HepG2 (cell line): ENCODE measurements around the gene HNRNPM. TPM values are rescaled to one million over a fixed set of nuclear protein-coding genes. Genes with fewer than 3 reads are reported as not detected.

Experiments
- AGO1 ChIP-seq: fragments of 200-400 bp; formaldehyde crosslinking; IDR thresholded peaks from 2 replicates; pipeline ENCODE4 v1.6.1; 2017; ENCODE audit warnings: mild to moderate bottlenecking, low read depth, low read length, moderate library complexity; ENCODE audit not compliant: poor library complexity, severe bottlenecking
- ARNT ChIP-seq: fragments of 450-650 bp; IDR thresholded peaks from 2 replicates; pipeline ENCODE4 v1.6.1; 2017
- ASH2L ChIP-seq: fragments of 300-600, 200-600 bp; sonication (generic); IDR thresholded peaks from 2 replicates; pipeline ENCODE4 v1.7.0; 2017; ENCODE audit warnings: low read depth, mild to moderate bottlenecking, moderate library complexity, mixed read lengths, low read length; ENCODE audit not compliant: insufficient read length
- FOXJ3 ChIP-seq: sonication (generic); formaldehyde crosslinking; IDR thresholded peaks from 2 replicates; pipeline ENCODE4 v1.4.0; 2020; ENCODE audit warnings: missing genetic modification reagents, mild to moderate bottlenecking, borderline replicate concordance
- FOXP1 ChIP-seq, 2 experiments: fragments of 450-650 bp in 1 of 2; IDR thresholded peaks; 2 replicates each; pipeline ENCODE4 v1.6.1; 2017 to 2018; ENCODE audit warnings: antibody characterized with exemption in 1 of 2
- KAT8 ChIP-seq: IDR thresholded peaks from 2 replicates; pipeline ENCODE4 v1.6.1; 2016; ENCODE audit warnings: missing genetic modification reagents, missing compliant biosample characterization
- KLF15 ChIP-seq: sonication (generic); formaldehyde crosslinking; IDR thresholded peaks from 2 replicates; pipeline ENCODE4 v1.8.1; 2023; ENCODE audit warnings: borderline replicate concordance, mild to moderate bottlenecking, inconsistent platforms, missing genetic modification reagents, mixed read lengths
- PAF1 ChIP-seq: IDR thresholded peaks from 2 replicates; pipeline ENCODE4 v1.6.1; 2016; ENCODE audit warnings: missing genetic modification reagents, missing compliant biosample characterization
- PCBP1 ChIP-seq: fragments of 200-400 bp; formaldehyde crosslinking; IDR thresholded peaks from 2 replicates; pipeline ENCODE4 v1.6.1; 2017; ENCODE audit warnings: mild to moderate bottlenecking, low read depth, low read length, borderline replicate concordance
- RBM22 ChIP-seq: fragments of 200-400 bp; formaldehyde crosslinking; optimal IDR thresholded peaks from 2 replicates; pipeline ENCODE3; 2017; ENCODE audit warnings: mild to moderate bottlenecking, low read length, moderate library complexity
- SRSF1 ChIP-seq: fragments of 200-400 bp; formaldehyde crosslinking; optimal IDR thresholded peaks from 2 replicates; pipeline ENCODE3; 2017; ENCODE audit warnings: mild to moderate bottlenecking, low read depth, low read length, moderate library complexity
- ZNF331 ChIP-seq: sonication (generic); formaldehyde crosslinking; IDR thresholded peaks from 2 replicates; pipeline ENCODE4 v1.4.0; 2020; ENCODE audit warnings: missing genetic modification reagents
- ZNF557 ChIP-seq: sonication (generic); formaldehyde crosslinking; IDR thresholded peaks from 2 replicates; pipeline ENCODE4 v1.4.0; 2020; ENCODE audit warnings: missing genetic modification reagents
- ZNF567 ChIP-seq: sonication (generic); formaldehyde crosslinking; IDR thresholded peaks from 2 replicates; pipeline ENCODE4 v1.8.1; 2023; ENCODE audit warnings: mild to moderate bottlenecking, missing genetic modification reagents, borderline replicate concordance
- ZNF614 ChIP-seq: IDR thresholded peaks from 2 replicates; pipeline ENCODE4 v1.6.1; 2018; ENCODE audit warnings: missing biosample characterization, missing genetic modification reagents, inconsistent platforms, borderline replicate concordance
- ZNF629 ChIP-seq: sonication (generic); formaldehyde crosslinking; conservative IDR thresholded peaks from 2 replicates; pipeline ENCODE4 v1.5.0; 2020; ENCODE audit warnings: missing genetic modification reagents
- ZNF720 ChIP-seq: sonication (generic); formaldehyde crosslinking; IDR thresholded peaks from 2 replicates; pipeline ENCODE4 v1.4.0; 2020; ENCODE audit warnings: missing genetic modification reagents
- ZNF747 ChIP-seq: sonication (generic); formaldehyde crosslinking; IDR thresholded peaks from 2 replicates; pipeline ENCODE4 v1.8.1; 2023; ENCODE audit warnings: missing genetic modification reagents, mild to moderate bottlenecking, borderline replicate concordance
- ZNF766 ChIP-seq: sonication (generic); formaldehyde crosslinking; IDR thresholded peaks from 2 replicates; pipeline ENCODE4 v1.5.0; 2020; ENCODE audit warnings: missing genetic modification reagents, borderline replicate concordance
- ZNF839 ChIP-seq: sonication (generic); formaldehyde crosslinking; IDR thresholded peaks from 2 replicates; pipeline ENCODE4 v1.4.0; 2020; ENCODE audit warnings: missing genetic modification reagents, mild to moderate bottlenecking, borderline replicate concordance
- ZNF841 ChIP-seq: sonication (generic); formaldehyde crosslinking; IDR thresholded peaks from 2 replicates; pipeline ENCODE4 v1.8.1; 2023; ENCODE audit warnings: missing genetic modification reagents, borderline replicate concordance
- polyA plus RNA-seq, 8 experiments: library from polyadenylated mRNA; depleted of rRNA in 3 of 8; stranded (reverse) in 7 of 8; unstranded in 1 of 8; fragments of >200 nt; fragmentation: Illumina TruSeq in 4 of 8; extraction: Trizol in 4 of 8; gene quantifications; 2 replicates each; pipeline versions ENCODE4 v1.2.1 to v1.2.3, GENCODE V29; 2011 to 2016; ENCODE audit warnings: low read depth in 4 of 8, missing spikeins in 1 of 8, mixed read lengths in 1 of 8; ENCODE audit not compliant: insufficient read depth in 1 of 8
- total RNA-seq, 5 experiments: library from RNA; depleted of rRNA; stranded (reverse); fragments of >200 nt; fragmentation: Illumina TruSeq; extraction: Trizol; gene quantifications; 2 replicates each; pipeline ENCODE4 v1.2.3, GENCODE V29; 2016; ENCODE audit warnings: low read depth in 1 of 5
- TF ChIP-seq, protein P1 (sequence below), 2 experiments: sonication (generic) in 1 of 2; formaldehyde crosslinking in 1 of 2; IDR thresholded peaks; 2 replicates each; pipeline versions ENCODE4 v1.5.1 to v1.6.1; 2011 to 2020; ENCODE audit warnings: borderline replicate concordance in 1 of 2, low read depth in 1 of 2, low read length in 1 of 2, mild to moderate bottlenecking in 1 of 2, missing genetic modification reagents in 1 of 2, moderate library complexity in 1 of 2
- TF ChIP-seq, protein P2 (sequence below): sonication (generic); formaldehyde crosslinking; IDR thresholded peaks from 2 replicates; pipeline ENCODE4 v1.5.0; 2020; ENCODE audit warnings: mild to moderate bottlenecking, missing genetic modification reagents
- TF ChIP-seq, protein P3 (sequence below): fragments of 450-650 bp; IDR thresholded peaks from 2 replicates; pipeline ENCODE4 v1.6.1; 2016

HNRNPM gene
- total and polyA plus RNA-seq, 2 of the 13 experiments (the other 11 are each of a cell fraction or from before 2014, with no cell fraction given): 56.7 to 102 TPM

DNA sequence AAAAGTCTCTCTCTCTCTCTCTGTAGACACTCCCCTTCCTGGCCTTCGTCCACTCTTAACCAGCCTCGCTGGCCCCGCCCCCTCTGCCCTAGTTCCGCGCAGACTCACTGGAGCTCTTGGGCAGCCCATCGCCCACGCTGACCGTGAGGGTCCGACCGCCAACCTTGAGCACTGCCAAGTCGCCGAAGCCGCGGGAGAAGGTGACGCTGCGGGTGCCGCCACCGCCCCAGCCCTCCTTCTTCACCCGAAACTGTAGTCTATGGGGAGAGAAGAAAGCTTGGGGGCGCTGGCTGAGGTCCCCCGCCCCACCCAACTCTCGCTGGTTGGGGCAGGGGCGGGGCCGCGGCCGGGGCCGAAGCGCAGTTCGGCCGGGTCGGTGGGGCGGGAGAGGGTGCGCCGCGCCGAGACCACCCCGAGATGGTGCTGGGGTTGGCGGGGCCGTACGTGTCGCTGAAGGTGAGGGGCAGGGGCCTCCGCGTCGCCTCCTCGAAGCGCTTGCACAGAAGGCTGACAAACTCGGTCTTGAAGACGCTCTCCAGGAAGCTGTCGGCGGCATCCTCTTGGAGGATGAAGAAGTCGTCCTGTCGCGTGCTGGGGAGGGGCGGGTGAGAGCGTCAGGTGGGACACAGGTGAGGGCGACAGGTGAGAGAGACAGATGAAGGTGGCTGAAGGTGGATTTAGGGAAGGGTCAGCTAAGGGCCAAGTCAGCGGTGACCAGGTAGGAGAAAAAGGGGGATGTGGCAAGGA lies 81.7 kb downstream of the HNRNPM start (continued):
- TF ChIP-seq AGO1: no peak
- no peak for TF ChIP-seq ZNF766 (CRISPR knock-in tag)
- TF ChIP-seq ZNF629: no peak
- no peak for TF ChIP-seq ZNF557
- TF ChIP-seq, protein P1, sequence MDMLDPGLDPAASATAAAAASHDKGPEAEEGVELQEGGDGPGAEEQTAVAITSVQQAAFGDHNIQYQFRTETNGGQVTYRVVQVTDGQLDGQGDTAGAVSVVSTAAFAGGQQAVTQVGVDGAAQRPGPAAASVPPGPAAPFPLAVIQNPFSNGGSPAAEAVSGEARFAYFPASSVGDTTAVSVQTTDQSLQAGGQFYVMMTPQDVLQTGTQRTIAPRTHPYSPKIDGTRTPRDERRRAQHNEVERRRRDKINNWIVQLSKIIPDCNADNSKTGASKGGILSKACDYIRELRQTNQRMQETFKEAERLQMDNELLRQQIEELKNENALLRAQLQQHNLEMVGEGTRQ (IDR thresholded peaks at IDR 0.05; ENCODE audit: low read depth, low read length): no peak
- TF ChIP-seq, protein P1 (CRISPR knock-in tag; IDR thresholded peaks at IDR 0.05; ENCODE audit: borderline replicate concordance): no peak
- no peak for TF ChIP-seq ZNF331 (CRISPR knock-in tag)
- TF ChIP-seq ZNF720 (CRISPR knock-in tag): no peak
- no peak; the same call in 1 of the 2 replicates for TF ChIP-seq ZNF747
- TF ChIP-seq ZNF614 (CRISPR knock-in tag): no peak
- no peak for TF ChIP-seq FOXJ3
- no peak for TF ChIP-seq FOXP1 (IDR thresholded peaks at IDR 0.05)
- TF ChIP-seq FOXP1 (CRISPR knock-in tag; IDR thresholded peaks at IDR 0.05): no peak
- TF ChIP-seq, protein P2, sequence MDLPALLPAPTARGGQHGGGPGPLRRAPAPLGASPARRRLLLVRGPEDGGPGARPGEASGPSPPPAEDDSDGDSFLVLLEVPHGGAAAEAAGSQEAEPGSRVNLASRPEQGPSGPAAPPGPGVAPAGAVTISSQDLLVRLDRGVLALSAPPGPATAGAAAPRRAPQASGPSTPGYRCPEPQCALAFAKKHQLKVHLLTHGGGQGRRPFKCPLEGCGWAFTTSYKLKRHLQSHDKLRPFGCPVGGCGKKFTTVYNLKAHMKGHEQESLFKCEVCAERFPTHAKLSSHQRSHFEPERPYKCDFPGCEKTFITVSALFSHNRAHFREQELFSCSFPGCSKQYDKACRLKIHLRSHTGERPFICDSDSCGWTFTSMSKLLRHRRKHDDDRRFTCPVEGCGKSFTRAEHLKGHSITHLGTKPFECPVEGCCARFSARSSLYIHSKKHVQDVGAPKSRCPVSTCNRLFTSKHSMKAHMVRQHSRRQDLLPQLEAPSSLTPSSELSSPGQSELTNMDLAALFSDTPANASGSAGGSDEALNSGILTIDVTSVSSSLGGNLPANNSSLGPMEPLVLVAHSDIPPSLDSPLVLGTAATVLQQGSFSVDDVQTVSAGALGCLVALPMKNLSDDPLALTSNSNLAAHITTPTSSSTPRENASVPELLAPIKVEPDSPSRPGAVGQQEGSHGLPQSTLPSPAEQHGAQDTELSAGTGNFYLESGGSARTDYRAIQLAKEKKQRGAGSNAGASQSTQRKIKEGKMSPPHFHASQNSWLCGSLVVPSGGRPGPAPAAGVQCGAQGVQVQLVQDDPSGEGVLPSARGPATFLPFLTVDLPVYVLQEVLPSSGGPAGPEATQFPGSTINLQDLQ (CRISPR knock-in tag): no peak
- no peak for TF ChIP-seq RBM22
- TF ChIP-seq PAF1 (CRISPR knock-in tag): no peak
- no peak for TF ChIP-seq ZNF567 (CRISPR knock-in tag)
- TF ChIP-seq KLF15: no peak
- peak; percentile 57 for TF ChIP-seq KAT8
- no peak for TF ChIP-seq ARNT
- no peak for TF ChIP-seq PCBP1
- TF ChIP-seq ZNF839 (CRISPR knock-in tag): no peak
- no peak for TF ChIP-seq ZNF841 (CRISPR knock-in tag)
- TF ChIP-seq ASH2L: peak; percentile 46
- TF ChIP-seq, protein P3, sequence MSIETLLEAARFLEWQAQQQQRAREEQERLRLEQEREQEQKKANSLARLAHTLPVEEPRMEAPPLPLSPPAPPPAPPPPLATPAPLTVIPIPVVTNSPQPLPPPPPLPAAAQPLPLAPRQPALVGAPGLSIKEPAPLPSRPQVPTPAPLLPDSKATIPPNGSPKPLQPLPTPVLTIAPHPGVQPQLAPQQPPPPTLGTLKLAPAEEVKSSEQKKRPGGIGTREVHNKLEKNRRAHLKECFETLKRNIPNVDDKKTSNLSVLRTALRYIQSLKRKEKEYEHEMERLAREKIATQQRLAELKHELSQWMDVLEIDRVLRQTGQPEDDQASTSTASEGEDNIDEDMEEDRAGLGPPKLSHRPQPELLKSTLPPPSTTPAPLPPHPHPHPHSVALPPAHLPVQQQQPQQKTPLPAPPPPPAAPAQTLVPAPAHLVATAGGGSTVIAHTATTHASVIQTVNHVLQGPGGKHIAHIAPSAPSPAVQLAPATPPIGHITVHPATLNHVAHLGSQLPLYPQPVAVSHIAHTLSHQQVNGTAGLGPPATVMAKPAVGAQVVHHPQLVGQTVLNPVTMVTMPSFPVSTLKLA: no peak
- TF ChIP-seq SRSF1: peak; percentile 58
